ENCODE measurements around the gene TRIM74.
"Not testable (repeated sequence)": the region's sequence is repeated elsewhere in the genome, so short reads cannot be mapped to it uniquely, and the experiment has no call there.

DNA sequence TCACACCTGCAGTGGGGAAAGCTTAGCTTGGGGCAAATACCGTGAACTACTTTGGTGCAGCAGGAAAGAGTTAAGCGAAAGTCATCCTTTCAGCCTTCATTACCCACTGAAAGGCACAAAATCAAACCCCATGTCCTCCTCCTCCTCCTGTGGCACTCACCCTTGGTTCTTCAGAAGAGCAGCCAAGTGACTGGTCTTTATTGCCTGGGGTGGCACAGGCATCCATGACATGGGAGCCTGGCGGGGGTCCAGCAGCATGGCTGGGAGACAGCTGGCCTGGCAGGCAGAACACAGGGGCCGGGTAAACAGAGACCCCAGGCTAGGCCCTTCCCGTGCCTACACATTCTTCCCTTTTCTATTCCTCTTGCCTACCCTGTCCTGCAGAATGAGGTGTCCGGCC lies 19.6 kb downstream of the TRIM74 start:
- not testable (repeated sequence) for TF ChIP-seq CTCF (conservative IDR thresholded peaks at IDR 0.05); ZFX (IDR thresholded peaks at IDR 0.05)

All from C4-2B (cell line).